Measurements from ENCODE around the gene CELF2.

- TF ChIP-seq CTCF (IDR thresholded peaks at IDR 0.05 in 8 of 11, conservative IDR thresholded peaks at IDR 0.05 in 3 of 11) (no peak), POLR2AphosphoS5 (IDR thresholded peaks at IDR 0.05) (no peak), POLR2A (IDR thresholded peaks at IDR 0.05) (no peak)
Measured at GRCh38 chr10:11197878-11198277, 180.2 kb downstream of the CELF2 start.

Measured in spleen (tissue), 7 donors.